Subcutaneous abdominal adipose tissue (tissue), 5 donors: ENCODE results near the gene CDH6.

Source experiments
- H3K27ac ChIP-seq: one replicate; pipeline ENCODE4 v1.7.0; 2013; ENCODE audit warnings: low read depth, mild to moderate bottlenecking, inconsistent platforms, low read length, moderate library complexity
- H3K27me3 ChIP-seq, 5 donors: one replicate each; pipeline ENCODE4 v1.7.0; 2013; ENCODE audit warnings: low read length in 5 of 5, inconsistent platforms in 1 of 5; ENCODE audit not compliant: control insufficient read depth in 5 of 5, insufficient read depth in 4 of 5
- H3K36me3 ChIP-seq, 5 donors: one replicate each; pipeline ENCODE4 v1.7.0; 2013; ENCODE audit warnings: low read length in 5 of 5; ENCODE audit not compliant: control insufficient read depth in 5 of 5, insufficient read depth in 5 of 5
- H3K4me1 ChIP-seq, 5 donors: one replicate each; pipeline ENCODE4 v1.7.0; 2013; ENCODE audit warnings: low read length in 5 of 5, mild to moderate bottlenecking in 3 of 5, moderate library complexity in 1 of 5; ENCODE audit not compliant: control insufficient read depth in 5 of 5, insufficient read depth in 5 of 5
- H3K4me3 ChIP-seq, 5 donors: one replicate each; pipeline ENCODE4 v1.7.0; 2013; ENCODE audit warnings: low read length in 5 of 5, low read depth in 1 of 5
- H3K9ac ChIP-seq, 5 donors: one replicate each; pipeline ENCODE4 v1.7.0; 2013; ENCODE audit warnings: low read length in 5 of 5, mild to moderate bottlenecking in 4 of 5, moderate library complexity in 3 of 5
- H3K9me3 ChIP-seq, 5 donors: one replicate each; pipeline ENCODE4 v1.7.0; 2013; ENCODE audit warnings: low read length in 5 of 5; ENCODE audit not compliant: control insufficient read depth in 5 of 5
- donor health status: healthy.
- donor health status: healthy.
- donor health status: healthy.
- donor health status: healthy.
- donor health status: healthy.

The CDH6 gene

GRCh38 chr5:31215236-31215635, 21.8 kb downstream of the CDH6 start:
- no peak overlapping the region for H3K9ac ChIP-seq
- H3K27ac ChIP-seq, result peak overlapping the region; percentile 4
- H3K36me3 ChIP-seq, result no peaks in the 10 kb centered on the region
- no peaks in the 10 kb centered on the region for H3K27me3 ChIP-seq
- no peaks in the 10 kb centered on the region for H3K9me3 ChIP-seq
- no peak overlapping the region for H3K4me3 ChIP-seq
- H3K4me1 ChIP-seq, result peaks cover 0 to 18% (median 15%) of the 10 kb centered on the region in 5 donors

DNA sequence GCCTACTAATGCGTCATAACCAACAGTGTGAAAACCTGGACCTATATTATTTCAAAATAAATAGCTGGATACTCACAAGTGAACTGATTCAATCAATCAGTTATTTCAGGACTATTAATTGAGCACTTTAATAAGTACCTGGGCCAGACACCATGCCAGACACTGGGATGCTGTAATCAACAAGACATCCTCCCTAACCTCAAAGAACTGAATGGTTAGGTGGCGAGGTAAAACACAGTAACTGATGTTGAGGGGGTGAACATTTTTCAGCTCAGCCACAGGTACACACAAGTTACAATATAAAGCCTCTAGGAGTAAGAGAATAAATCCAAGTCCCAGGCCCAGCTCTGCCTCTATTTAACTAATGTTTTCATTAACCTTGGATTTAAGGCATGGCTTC, 24.0 kb downstream of the CDH6 start:
- H3K27me3 ChIP-seq, result no peaks in the 10 kb centered on the region
- H3K9ac ChIP-seq, result no peak overlapping the region
- H3K27ac ChIP-seq, result no peak overlapping the region
- H3K4me1 ChIP-seq, result peaks cover 0 to 18% (median 15%) of the 10 kb centered on the region in 5 donors
- H3K9me3 ChIP-seq, result no peaks in the 10 kb centered on the region
- H3K36me3 ChIP-seq, result no peaks in the 10 kb centered on the region
- no peak overlapping the region for H3K4me3 ChIP-seq

- peaks cover 0 to 9% (median 7%) of the 10 kb centered on the region in 5 donors for H3K4me1 ChIP-seq
- no peak overlapping the region for H3K4me3 ChIP-seq
- no peaks in the 10 kb centered on the region for H3K27me3 ChIP-seq
- H3K9ac ChIP-seq, result no peak overlapping the region
- H3K27ac ChIP-seq, result no peak overlapping the region
- no peaks in the 10 kb centered on the region for H3K9me3 ChIP-seq
- no peaks in the 10 kb centered on the region for H3K36me3 ChIP-seq
Measured at GRCh38 chr5:31218978-31219377, 25.5 kb downstream of the CDH6 start.

DNA sequence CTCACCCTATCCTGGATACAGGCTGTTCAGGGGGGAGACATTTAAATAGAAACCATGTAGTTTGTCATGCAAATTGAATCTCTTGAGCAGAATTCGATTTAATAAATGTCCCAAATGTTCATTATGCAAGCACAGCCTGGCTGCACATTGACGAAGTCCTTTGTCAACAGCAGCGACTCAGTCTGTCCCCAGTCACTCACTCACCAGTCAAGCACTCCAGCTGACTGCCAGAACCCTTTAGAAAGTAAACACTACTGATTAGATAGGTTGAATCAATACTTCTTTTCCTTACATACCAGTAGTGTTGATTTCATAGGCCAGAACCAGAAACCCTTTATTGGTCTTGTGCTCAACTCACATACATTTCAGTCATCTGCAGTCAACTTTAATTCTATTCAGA, 27.5 kb downstream of the CDH6 start:
- H3K4me1 ChIP-seq, result no peaks in the 10 kb centered on the region

GRCh38 chr5:31225118-31225517, 31.6 kb downstream of the CDH6 start:
- no peak overlapping the region for H3K27ac ChIP-seq
- H3K9me3 ChIP-seq, result no peaks in the 10 kb centered on the region
- H3K36me3 ChIP-seq, result no peaks in the 10 kb centered on the region
- H3K27me3 ChIP-seq, result no peaks in the 10 kb centered on the region
- no peak overlapping the region for H3K4me3 ChIP-seq
- H3K4me1 ChIP-seq, result peaks cover 0 to 12% (median 9%) of the 10 kb centered on the region in 5 donors
- H3K9ac ChIP-seq, result no peak overlapping the region

More for the DNA sequence above, 27.5 kb downstream of the CDH6 start:
- H3K27ac ChIP-seq, result no peak overlapping the region
- H3K27me3 ChIP-seq, result no peaks in the 10 kb centered on the region
- H3K36me3 ChIP-seq, result no peaks in the 10 kb centered on the region
- H3K4me3 ChIP-seq, result no peak overlapping the region
- no peaks in the 10 kb centered on the region for H3K9me3 ChIP-seq
- H3K9ac ChIP-seq, result no peak overlapping the region

GRCh38 chr5:31225613-31226012, 32.1 kb downstream of the CDH6 start:
- Histone ChIP-seq H3K4me1 (peaks cover 0 to 12% (median 9%) of the 10 kb centered on the region in 5 donors), H3K9me3 (no peaks in the 10 kb centered on the region), H3K36me3 (no peaks in the 10 kb centered on the region), H3K27ac (no peak overlapping the region), H3K27me3 (no peaks in the 10 kb centered on the region), H3K9ac (no peak overlapping the region), H3K4me3 (no peak overlapping the region)

DNA sequence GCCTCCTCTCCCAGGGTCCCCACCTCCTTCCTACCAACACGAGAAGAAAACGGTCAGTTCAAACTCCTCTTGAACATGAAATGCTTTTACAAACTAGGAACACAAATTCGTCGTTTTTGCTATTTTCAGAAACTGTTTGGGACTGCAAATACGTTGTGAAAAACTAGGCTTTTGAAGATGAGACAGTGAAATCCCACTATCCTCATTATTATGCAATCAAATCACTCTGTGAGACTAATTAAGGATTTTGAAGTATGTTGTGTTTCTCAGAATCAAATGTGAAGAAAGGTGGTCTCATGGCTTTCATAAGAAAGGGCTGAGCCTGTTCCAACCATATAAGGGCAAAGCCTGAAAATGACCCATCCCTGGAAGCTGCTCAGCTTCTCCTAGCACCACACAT, 33.2 kb downstream of the CDH6 start:
- peaks cover 0 to 17% (median 13%) of the 10 kb centered on the region in 5 donors for H3K4me1 ChIP-seq
- H3K27me3 ChIP-seq, result no peaks in the 10 kb centered on the region
- H3K9me3 ChIP-seq, result no peaks in the 10 kb centered on the region
- no peak overlapping the region for H3K9ac ChIP-seq
- H3K4me3 ChIP-seq, result no peak overlapping the region
- H3K36me3 ChIP-seq, result no peaks in the 10 kb centered on the region
- no peak overlapping the region for H3K27ac ChIP-seq

DNA sequence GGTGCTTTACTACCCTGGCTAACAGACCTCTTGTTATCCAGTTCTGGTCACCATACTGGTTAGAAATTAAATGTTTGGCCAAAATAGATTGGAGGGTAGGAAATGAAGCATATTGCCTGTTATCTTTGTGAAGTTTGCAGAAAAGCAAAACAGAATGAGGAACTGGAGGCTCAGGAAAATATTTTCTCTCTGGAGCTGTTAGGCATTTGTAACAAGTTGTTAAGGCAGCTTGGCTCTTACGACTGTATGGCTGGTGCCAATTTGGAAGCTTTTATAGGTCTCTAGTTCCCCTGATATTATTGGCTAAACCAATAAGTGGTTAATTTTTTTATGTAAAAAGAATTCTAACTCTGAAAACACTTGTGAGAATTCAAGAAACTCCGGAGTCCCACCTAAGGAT, 35.8 kb downstream of the CDH6 start:
- Histone ChIP-seq H3K4me3 (no peak overlapping the region), H3K27me3 (no peaks in the 10 kb centered on the region), H3K9ac (no peak overlapping the region), H3K27ac (no peak overlapping the region), H3K9me3 (no peaks in the 10 kb centered on the region), H3K36me3 (no peaks in the 10 kb centered on the region), H3K4me1 (peaks cover 0 to 25% (median 19%) of the 10 kb centered on the region in 5 donors)

DNA sequence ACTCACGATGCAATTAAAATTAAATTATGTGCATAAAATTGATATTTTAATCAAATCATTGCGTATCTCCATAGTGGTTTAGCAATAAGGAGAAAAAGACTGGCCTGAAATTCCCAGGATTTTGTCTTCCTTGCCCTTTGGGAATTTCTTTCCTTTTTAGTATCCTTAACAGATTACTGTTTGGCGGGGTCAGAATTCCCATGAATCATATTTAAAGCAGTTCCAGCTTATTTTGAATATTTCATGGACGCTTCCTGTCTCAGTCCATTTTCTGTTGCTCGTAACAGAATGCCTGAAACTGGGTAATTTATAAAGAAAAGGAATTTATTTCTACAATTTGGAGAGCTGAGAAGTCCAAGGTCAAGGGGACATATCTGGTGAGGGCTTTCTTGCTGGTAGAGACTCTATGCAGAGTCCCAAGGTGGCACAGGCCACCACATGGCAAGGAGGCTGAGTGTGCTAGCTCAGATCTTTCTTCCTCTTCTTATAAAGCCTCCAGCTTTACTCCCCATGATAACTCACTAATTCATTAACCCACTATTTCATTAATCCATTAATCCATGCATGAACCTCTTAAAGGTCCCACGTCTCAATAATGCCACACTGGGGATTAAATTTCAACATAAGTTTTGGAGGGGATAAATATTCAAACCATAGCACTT, 37.8 kb downstream of the CDH6 start:
- Histone ChIP-seq H3K36me3 (no peaks in the 10 kb centered on the region), H3K4me3 (no peak overlapping the region), H3K4me1 (peaks cover 0 to 25% (median 19%) of the 10 kb centered on the region in 5 donors), H3K27me3 (no peaks in the 10 kb centered on the region), H3K9me3 (no peaks in the 10 kb centered on the region), H3K27ac (no peak overlapping the region), H3K9ac (no peak overlapping the region)

DNA sequence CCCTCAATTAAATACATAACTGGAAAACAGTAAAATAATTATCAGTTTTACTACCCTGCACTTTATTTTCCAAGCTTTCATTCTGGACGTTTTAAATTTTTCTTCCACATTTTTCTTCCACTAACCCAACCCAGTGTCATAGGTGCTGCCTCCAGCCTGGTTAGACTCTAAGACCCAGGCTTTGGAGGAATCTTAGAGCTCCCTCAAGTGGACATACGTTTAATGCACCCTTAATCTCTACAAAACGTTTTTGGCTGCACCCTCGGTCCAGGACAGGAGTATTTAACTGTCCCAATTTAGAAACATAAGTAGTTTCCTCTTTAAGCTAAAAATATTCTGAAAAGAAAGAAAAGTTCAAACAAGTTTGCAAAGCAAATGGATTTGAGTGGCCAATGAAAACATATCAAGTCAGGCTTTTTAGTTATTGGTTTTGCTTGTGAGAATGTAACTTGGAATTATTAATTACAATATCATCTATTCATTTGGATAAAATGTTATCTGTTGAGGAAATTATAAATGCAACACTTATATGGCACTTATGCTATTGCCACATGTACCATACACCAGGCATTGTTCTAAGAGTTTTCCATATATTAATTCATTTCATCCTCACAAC, 38.9 kb downstream of the CDH6 start:
- Histone ChIP-seq H3K27ac (no peak overlapping the region), H3K9ac (no peak overlapping the region), H3K36me3 (no peaks in the 10 kb centered on the region), H3K4me1 (peaks cover 0 to 25% (median 19%) of the 10 kb centered on the region in 5 donors), H3K27me3 (no peaks in the 10 kb centered on the region), H3K9me3 (no peaks in the 10 kb centered on the region), H3K4me3 (no peak overlapping the region)
